Measurements from ENCODE around the gene ERFL. TPM values are rescaled to one million over a fixed set of nuclear protein-coding genes. Genes with fewer than 3 reads are reported as not detected.

The ERFL gene
- total RNA-seq, 1 donor from 2014 or later: not detected

DNA sequence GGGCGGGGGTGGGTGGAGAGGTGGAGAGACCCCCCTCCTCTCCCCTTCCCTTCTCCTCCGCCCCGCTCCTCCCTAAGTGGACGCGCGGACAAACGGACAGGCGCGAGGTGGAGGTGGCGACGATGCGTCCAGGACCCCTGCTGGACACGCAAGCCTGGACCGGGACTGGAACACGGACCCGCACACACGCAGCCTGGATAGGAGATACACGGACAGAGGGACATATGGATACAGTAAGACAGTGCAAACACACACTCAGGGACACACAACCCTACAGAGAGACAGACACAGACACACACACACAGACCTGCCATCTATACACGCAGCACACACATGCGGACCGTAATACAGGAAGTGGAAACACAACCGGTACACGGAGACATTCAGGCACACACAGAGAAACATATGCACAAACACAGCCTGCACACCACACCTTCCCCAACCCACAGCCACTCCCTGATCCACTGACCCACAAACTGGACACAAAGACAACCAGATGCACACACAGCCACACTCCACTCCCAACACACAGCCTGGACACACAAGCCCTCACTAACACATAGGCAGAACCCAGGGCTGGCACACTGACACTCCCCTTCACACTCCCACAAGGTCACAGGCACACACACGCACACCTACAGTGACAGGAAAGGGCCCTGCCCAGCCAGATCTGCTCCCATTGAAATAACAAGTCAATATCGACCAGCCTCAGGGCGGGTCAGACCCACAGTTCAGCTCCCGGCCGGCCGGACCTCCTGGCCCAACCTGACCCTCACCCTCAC is 696 bp upstream of the ERFL start:
- DNase-seq (ENCODE audit: low spot score in 2 of 2): no peak
- no peak for FAIRE-seq

DNA sequence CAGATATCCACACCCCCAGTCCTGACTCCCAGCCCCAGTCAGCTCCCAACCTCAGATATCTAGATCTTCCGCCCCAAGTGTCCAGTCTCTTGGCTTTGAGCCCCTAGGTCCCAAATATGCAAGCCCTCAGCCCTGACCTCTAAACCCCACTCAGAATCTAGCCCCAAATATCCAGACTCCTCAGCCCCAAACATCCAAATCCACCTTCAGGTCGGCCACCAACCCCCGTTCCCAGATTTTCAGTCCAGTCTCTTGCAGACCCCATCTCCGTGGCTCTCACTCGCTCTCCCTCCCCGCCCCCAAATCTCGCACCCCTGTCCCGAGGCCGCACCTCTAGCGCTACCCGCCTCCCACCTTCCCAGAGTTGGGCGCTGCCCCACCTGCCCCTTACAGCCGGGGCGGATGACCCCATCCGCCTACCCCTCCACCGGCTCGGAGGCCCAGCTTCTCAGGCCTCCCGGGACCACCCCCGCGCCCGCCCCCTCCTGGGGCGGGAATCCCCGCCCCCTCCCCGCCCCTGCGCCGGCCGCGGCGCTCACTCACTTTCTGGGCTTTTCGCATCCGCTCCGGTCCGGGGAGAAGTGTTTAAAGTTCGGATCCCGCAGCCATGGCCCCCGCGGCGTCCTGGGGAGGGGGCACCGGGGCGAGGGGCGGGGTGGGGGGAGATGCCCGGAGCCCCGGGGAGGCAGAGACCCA is 604 bp downstream of the ERFL start:
- DNase-seq (ENCODE audit: low spot score in 2 of 2): peak in 1 of 2 donors; percentile 51
- no peak for FAIRE-seq

GRCh38 chr19:41926763-41927496 is 1.3 kb downstream of the ERFL start:
- DNase-seq (ENCODE audit: low spot score in 2 of 2) (no peak), FAIRE-seq (no peak)

GRCh38 chr19:41926028-41926762 is 2.1 kb downstream of the ERFL start:
- FAIRE-seq (no peak), DNase-seq (ENCODE audit: low spot score in 2 of 2) (no peak)

- FAIRE-seq: no peak
- DNase-seq (ENCODE audit: low spot score in 2 of 2): no peak
Observed at GRCh38 chr19:41925208-41926003, 2.8 kb downstream of the ERFL start.

- DNase-seq (ENCODE audit: low spot score in 2 of 2) (no peak), FAIRE-seq (no peak)
Observed at GRCh38 chr19:41924151-41925145, 3.8 kb downstream of the ERFL start.

- FAIRE-seq: no peak
Observed at GRCh38 chr19:41923045-41923788, 5.0 kb downstream of the ERFL start.

GRCh38 chr19:41922585-41922984 is 5.7 kb downstream of the ERFL start:
- no peak for FAIRE-seq
- DNase-seq (ENCODE audit: low spot score in 2 of 2): no peak

More at GRCh38 chr19:41923045-41923788, 5.0 kb downstream of the ERFL start:
- DNase-seq (ENCODE audit: low spot score in 2 of 2): no peak

DNA sequence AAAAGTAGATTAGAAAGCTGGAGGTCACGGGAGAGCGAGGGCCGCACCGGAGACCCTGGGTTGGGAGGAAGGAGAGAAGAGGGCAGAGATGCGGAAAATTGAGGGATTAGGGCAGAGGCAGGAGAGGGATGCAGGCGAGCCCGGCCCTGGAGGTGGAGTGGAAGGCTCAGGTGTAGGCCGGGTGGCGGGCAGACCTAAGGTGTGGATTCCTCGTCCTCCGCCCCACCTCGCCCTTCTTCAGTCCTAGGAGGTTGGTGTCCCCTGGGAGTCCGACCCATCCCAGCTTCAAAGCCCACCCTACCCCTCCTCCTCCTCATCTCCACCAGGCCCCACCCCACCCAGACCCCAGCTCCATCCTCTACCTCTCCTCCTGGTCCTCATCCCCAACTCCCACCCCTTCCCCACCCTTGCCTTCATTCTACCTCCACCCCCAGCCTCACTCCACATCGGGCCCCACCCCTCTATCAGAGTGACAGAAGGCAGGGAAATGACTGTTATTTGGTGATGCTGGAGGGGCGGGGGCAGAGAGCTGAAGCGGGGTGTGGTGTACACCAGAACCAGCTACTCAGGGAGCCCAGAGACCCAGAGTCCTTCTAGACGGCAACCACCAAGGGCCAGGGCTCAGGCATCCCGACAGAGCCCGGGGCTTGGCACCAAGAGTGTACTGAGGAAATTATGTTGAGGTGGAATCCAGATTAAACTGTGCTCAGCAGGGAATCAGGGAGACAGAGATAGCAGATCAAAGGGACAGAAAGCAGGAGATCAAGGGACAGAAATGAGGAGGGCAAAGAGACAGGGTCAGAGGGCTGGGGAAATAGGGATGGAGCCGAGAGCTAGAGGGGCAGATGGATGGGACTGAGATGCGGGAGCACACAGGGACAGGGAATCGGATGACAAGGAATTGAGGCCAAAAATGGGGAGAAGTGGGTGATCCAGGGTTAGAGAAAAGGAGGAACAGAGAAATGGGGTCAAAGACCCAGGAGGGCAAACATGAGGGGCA is 6.4 kb downstream of the ERFL start:
- FAIRE-seq (no peak), DNase-seq (ENCODE audit: low spot score in 2 of 2) (no peak)

DNA sequence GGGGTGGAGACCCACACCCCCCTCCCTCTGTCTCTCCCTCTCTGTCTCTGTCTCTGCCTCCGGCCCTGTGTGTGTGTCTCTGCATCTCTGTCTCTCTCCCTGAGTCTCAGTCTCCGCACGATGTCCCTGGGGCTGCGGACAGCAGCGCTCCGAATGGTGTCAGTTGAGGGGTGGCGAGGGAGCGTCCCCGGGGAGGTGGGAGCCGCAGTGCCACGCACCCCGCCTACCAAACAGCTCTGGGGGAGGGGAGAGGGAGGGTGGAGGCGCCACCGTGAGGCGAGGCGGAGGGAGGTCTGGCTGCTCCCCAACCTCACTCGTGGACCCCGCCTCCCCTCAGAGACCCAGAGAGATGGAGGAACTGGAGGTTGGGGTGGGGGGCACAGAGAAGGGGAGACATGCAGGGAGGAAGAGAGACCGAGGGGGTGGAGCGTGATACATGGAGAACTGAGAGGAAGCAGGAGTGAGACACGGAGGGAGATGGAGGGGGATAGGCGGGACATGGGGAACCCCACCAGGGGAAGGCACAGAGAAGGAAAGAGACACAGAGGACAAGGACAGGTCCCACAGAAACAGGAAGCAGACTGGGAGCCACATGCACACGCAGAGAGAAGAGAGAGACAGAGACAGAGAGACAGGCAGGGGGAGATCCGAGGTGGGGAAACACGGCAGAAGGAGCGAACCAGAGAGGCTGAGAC is 7.2 kb downstream of the ERFL start:
- DNase-seq (ENCODE audit: low spot score in 2 of 2) (no peak), FAIRE-seq (no peak)

- no peak for DNase-seq (ENCODE audit: low spot score in 2 of 2)
- FAIRE-seq: no peak
Observed at GRCh38 chr19:41919948-41920712, 8.1 kb downstream of the ERFL start.

GRCh38 chr19:41918653-41919244 is 9.5 kb downstream of the ERFL start:
- no peak for DNase-seq (ENCODE audit: low spot score in 2 of 2)
- no peak for FAIRE-seq

- no peak for FAIRE-seq
- DNase-seq (ENCODE audit: low spot score in 2 of 2): no peak
Observed at GRCh38 chr19:41918095-41918494, 10.2 kb downstream of the ERFL start.

DNA sequence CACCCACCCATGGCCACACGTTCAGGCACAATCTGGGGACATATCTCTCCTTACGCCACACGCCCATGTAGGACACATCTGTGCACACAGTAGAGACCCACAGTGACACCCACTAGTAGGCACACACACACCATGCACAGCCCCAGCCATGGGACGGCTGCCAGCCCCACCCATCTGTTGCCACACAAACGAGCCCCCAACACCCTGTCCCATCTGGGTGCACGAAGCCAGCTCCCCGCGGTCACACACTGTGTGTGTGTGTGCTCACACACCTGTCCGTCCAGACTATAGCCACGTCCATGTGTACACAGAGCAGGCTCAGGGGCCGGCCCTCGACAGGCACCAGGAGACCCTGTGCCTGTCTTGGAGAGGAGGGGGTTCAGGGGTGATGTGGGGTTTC is 10.6 kb downstream of the ERFL start:
- DNase-seq (ENCODE audit: low spot score in 2 of 2) (no peak), FAIRE-seq (no peak)
